GM19238 (cell line): ENCODE results near the gene DTNA.

Source experiments
- DNase-seq: peaks from one replicate; pipeline ENCODE4 v3.0.0; 2011; ENCODE audit warnings: low spot score; ENCODE audit not compliant: insufficient read length

The DTNA gene

DNA sequence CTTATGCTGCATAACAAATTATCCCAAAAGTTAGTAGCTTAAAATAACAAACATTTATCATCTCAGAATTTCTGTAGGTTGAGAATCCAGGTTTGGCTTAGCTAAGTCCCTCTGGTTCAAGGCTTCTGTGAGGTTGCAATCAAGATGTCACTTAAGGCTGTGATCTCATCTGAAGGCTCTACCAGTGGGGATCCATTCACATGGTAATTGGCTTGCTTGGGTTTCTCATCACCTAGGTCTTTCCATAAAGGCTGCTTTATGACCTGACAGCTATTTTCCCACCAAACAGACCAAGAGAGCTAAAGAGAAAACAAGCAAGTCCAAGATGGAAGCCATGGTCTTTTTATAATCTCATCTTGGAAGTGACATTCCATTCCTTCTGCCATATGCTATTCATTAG lies 137.3 kb downstream of the DTNA start:
- no peak for DNase-seq

GRCh38 chr18:34848156-34848555 lies 138.1 kb downstream of the DTNA start:
- DNase-seq: no peak

- DNase-seq: no peak
Observed at GRCh38 chr18:34848695-34849094, 138.6 kb downstream of the DTNA start.

DNA sequence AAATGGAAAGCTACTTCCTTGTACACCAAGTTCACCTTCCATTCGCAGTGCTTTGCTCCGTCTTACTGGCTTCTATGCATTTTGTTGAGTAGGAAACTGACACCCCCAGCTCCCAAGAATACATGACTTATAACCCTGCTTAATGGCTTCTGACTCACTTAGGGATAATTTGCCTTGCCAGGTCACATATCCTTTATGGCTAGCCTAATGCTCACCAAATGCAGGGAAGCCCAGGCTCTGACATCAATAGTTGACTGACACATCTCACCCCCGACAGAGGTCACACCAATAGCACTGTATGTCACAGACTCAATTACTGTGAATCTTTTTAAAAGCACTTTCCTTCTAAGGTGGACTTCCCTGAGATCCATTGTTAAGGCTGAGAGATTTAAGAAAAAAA lies 147.2 kb downstream of the DTNA start:
- DNase-seq: no peak

GRCh38 chr18:34858188-34858587 lies 148.1 kb downstream of the DTNA start:
- no peak for DNase-seq

DNA sequence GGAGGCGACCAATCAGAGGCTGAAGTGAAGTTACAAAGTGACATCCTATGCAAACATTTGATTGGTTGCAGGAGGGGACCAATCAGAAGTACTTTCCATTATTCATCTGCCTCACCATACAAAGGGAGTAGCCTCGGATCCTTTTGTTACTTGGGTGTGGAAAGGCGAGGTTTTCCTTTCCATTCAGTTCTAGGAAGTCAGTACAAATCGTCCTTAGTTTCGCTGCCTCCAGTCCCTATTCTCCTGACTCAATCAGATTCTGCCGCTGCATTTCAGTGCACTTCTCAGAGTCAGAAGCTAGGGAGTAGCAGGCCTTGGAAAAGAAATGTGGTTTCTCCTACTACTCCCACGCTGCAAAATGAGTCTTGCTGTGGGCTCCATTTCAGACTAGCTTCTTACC lies 149.4 kb downstream of the DTNA start:
- no peak for DNase-seq

GRCh38 chr18:34862561-34862960 lies 152.5 kb downstream of the DTNA start:
- no peak for DNase-seq

- DNase-seq: no peak
Observed at GRCh38 chr18:34863702-34864101, 153.6 kb downstream of the DTNA start.

GRCh38 chr18:34864836-34865497 lies 154.9 kb downstream of the DTNA start:
- no peak for DNase-seq

GRCh38 chr18:34866310-34866709 lies 156.2 kb downstream of the DTNA start:
- no peak for DNase-seq

GRCh38 chr18:34866739-34867138 lies 156.6 kb downstream of the DTNA start:
- DNase-seq: no peak

GRCh38 chr18:34867520-34867919 lies 157.4 kb downstream of the DTNA start:
- DNase-seq: no peak

- DNase-seq: no peak
Observed at GRCh38 chr18:34870555-34871310, 160.6 kb downstream of the DTNA start.

GRCh38 chr18:34871435-34871834 lies 161.3 kb downstream of the DTNA start:
- DNase-seq: no peak

GRCh38 chr18:34872066-34872465 lies 162.0 kb downstream of the DTNA start:
- DNase-seq: no peak

DNA sequence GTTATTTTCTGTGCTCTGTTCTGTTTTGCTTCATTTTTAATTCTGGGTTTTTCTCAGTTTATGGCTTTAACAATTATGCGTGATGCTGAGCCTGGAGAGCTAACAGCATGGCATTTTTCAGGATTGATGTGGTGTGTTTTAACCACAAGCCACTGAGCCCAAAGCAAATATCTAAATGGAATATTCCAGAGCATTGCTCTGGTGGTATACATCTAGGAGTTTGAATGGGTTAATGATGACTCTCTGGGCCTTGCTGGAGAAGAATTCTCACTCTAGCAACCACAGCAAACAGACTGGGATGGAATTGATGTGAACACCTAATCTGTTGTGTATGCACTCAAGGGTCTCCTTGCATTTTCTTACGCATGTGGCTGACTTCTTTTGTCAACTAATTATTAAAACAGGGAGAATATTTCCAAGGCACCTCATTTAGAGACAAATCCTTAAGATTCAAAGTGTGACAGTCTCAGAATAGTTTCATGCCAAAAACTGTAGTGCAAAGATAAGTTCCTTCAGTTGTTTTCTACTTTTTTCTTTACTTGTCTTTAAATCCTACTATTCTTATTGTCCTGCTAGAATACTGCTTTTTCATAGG lies 164.0 kb downstream of the DTNA start:
- no peak for DNase-seq

DNA sequence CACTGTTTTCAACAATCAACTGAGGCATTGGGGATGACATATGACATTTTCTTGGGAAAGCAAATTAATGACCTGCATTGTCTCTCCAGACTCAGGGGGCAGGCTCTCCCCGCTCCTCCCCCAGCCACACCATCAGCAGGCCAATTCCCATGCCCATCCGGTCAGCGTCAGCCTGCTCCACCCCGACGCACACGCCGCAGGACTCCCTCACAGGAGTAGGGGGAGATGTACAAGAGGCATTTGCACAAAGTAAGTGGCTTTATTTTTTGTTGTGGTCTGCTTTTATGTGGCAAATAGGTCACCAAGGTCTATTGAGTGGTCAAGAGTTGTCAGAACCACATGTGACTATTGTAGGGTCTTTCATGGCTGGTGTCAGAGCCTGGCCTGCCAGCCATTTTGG lies 165.1 kb downstream of the DTNA start:
- DNase-seq: no peak

DNA sequence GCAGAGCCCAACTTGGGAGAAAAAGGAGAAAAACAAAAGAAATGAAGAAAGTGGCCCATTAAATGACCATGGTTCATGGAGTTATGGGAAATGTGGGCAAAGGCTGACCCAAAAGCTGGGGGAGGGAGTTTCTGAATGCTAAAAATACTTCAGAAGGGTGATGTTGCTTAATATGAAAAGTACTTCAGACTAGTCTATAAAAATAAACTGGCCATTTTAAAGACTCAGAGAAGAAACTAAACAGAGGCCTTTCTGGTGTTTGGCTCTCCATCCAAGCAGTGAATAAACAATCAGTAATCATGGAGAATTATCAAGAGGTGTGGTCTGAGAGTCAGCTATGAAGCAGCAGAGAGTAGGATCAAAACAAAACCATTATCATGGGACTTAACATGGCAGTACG lies 170.3 kb downstream of the DTNA start:
- DNase-seq: no peak

DNA sequence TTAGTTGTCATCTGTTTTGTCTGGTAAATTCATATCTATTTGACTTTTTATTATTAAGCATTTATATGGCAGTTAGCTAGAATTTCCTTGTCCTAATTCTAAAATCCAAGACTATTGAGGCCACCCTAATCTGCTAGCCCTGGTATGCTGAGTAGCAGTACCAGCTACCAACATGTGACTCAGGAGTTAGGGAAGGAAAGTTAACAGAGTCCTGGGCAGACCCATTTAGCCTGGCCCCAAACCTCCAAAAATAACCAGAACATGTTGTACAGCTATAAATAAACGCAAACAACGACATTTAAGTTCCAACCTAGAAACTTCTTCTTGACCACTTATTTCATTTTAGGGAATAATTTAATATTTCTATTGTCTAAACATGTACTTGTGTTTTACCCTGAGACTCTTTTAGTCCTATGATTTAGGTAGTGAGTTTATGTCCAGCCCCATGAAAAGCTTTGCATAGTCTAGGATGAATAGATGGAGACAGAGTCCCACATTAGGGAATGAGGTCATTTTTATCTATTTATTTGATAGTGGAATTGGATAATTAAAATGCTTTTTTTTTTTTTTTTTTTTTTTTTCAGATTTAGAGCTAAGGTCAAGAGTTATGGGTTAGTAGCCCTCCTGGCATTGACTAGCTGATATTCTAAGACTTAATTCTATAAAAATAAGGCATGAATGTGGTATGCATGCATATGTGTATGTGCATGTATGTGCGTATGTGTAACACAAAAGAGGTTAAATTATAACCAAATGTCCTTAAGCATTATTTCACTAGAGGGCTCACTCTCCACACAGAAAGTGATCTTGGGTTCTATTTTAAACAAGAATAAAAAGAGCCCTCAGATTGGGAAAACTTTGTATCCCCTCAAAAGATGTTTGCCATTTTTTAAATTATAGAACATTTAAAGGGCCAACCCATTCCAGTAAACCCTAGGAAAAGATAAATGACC lies 171.1 kb downstream of the DTNA start:
- no peak for DNase-seq

- DNase-seq: no peak
Observed at GRCh38 chr18:34884436-34884835, 174.3 kb downstream of the DTNA start.

DNA sequence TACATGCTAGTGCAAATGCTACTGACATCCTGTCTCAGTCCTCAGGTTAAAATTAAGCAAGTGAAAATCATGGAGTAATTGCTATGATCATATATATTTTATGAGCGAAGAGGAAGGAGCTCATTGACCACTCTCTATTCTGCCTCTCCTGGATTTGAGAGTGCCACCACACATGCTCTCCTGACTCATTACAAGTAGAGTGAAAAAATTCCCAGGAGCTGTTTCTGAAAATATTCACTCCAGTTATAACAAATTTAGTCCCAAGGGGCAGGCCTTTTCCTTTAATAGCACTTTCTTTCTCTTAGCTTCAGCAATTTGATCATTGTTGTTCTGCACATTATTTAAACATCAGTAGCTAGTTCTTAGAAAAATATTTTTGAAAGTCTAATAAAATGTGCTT lies 176.1 kb downstream of the DTNA start:
- DNase-seq: no peak
